Embryonic facial prominence (tissue), 1 donor: ENCODE results near the gene ATP6V1F.

Source experiments
- DNase-seq: peaks from one replicate; pipeline ENCODE4 v3.0.0-alpha.2; 2016; ENCODE audit errors: extremely low spot score

ATP6V1F gene

DNA sequence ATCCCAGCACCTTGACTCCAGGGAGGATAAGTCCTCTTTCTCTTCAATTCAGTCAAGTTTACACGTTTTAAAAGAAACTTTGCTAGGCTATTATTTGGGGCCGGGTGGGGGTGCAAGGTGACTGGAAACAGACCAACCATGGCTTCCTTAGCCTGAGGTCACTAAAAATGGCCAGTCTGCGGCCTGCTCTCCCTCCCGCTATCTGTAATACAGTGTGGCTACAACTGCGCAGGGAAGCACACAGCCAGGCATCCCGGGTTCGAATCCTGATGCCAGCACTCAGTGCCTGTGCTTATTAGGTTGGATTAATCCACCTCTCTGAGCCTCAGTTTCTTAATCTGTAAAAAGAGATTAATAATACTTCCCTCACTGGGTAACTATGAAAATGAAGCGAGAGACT, 19.5 kb downstream of the ATP6V1F start:
- DNase-seq: no peak

- DNase-seq: no peak
Observed at GRCh38 chr7:128883622-128884448, 21.2 kb downstream of the ATP6V1F start.

DNA sequence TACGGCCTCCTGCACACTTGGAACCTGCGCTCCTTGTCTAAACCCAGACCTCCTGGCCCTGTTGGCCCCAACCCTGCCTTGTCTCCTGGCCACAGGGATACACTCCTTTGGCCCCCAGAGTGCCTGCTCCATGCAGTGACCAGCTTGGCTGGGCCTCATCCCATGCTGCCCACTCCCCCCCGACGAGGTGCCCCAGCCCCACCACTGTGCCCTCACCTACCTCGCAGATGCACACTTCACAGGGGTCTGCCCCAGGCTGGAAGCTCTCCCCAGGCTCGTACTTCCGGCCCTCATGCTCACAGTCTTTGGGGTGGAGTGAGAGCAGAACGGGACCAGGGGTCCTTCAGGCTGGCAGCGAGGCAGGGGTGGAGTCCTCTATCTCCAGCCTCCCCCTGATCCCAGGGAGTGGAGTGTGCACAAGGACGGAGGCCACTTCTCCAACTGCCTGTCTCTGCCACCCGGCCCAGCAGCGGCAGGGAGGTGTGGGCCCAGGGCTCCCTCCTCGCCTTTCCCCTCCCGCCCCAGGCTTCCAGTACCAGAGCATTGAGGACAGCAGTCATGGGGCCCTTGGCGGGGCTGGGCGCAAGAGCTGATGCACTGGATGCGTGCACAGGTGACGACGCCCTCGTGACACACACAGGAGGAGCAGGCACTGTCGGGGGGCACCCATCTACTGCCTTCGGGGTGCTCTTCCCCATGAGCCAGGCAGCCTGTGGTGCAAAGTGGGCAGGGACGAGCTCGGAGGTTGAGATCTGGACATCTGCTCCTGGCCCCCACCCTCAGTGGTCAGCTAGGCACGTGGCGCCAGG, 22.1 kb downstream of the ATP6V1F start:
- no peak for DNase-seq

- no peak for DNase-seq
Observed at GRCh38 chr7:128885370-128886187, 22.9 kb downstream of the ATP6V1F start.

GRCh38 chr7:128886391-128887168, 23.9 kb downstream of the ATP6V1F start:
- DNase-seq: no peak

- DNase-seq: no peak
Observed at GRCh38 chr7:128887169-128888038, 24.7 kb downstream of the ATP6V1F start.

DNA sequence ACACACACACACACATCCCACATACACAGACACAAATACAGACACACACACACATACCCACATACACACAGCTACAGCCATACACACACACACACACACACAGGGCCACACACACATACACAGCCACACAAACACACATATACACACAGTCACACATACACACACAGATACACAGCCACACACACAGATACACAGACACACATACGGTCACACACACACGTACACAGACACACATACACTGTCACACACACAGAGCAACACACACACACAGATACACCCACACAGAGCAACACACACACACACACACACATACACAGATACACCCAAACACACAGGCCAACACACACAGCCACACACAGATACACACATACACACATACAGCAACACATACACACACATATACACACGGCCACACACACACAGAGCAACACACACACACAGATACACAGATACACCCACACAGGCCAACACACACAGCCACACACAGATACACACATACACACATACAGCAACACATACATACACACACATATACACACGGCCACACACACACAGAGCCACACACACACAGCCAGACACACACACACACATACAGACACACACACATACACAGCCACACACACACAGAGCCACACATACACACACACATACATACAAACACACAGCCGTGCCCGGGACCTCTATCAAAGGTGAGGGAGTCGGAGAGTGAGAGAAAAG, 25.5 kb downstream of the ATP6V1F start:
- DNase-seq: no peak

GRCh38 chr7:128888756-128889095, 26.1 kb downstream of the ATP6V1F start:
- no peak for DNase-seq

- no peak for DNase-seq
Observed at GRCh38 chr7:128889121-128889520, 26.5 kb downstream of the ATP6V1F start.

GRCh38 chr7:128890306-128891109, 27.9 kb downstream of the ATP6V1F start:
- DNase-seq: no peak

DNA sequence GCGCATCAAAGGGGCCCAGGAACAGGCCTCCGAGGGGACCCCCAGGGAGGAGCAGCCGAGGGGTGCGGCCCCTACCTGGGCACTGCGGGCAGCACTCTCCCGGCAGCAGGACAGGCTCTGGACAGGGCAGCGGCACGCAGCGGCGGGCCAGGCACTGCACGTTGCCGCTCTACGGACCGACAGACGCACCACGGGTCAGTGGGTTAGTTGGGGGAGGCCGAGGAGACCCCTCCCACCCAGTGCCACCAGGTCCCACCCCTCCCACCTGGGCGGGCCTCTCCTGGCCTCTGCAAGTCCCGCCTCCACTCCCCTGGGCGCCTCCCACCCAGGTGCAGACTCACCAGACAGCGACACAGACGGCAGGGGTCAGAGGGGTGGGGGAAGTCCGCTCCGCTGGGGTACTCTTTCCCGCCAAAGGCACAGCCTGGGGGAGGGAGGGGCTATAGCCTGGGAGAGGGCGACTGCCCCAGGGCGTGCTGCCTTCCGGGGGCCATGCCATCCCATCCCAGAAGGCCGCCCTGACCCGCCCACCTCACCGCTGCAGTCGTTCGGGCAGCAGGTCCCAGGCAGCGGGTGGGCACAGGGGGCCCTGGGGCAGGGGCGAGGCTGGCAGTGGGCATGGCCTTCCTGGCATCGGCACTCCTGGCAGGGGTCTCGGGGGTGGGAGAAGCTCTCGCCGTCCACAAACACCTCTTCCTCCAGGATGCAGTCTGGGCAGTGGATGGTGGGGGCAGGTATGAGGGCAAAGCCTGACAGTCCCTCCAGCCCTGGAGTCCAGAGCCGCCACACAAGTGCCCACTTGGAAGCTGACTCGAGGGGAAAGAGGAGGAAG, 28.7 kb downstream of the ATP6V1F start:
- no peak for DNase-seq

DNA sequence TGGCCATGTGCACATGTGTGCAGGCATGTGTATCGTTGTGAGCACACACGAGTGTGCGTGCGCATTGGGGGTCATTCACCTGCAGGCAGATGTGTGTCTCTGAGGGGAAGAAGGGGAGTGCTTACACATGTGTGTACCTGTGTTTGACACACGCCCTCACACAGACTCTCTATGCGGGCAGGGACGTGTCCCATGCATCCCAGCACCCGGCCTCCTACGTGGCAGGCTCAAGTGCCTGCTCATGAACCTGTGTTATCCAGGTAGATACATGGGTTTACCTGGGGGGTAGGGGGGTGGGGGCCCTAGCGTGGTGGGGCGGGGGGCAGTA, 29.2 kb downstream of the ATP6V1F start:
- DNase-seq: no peak

GRCh38 chr7:128892521-128893250, 30.0 kb downstream of the ATP6V1F start:
- DNase-seq: no peak

GRCh38 chr7:128893251-128894100, 30.8 kb downstream of the ATP6V1F start:
- DNase-seq: no peak

- no peak for DNase-seq
Observed at GRCh38 chr7:128894101-128894440, 31.4 kb downstream of the ATP6V1F start.

GRCh38 chr7:128895320-128895719, 32.7 kb downstream of the ATP6V1F start:
- DNase-seq: no peak

DNA sequence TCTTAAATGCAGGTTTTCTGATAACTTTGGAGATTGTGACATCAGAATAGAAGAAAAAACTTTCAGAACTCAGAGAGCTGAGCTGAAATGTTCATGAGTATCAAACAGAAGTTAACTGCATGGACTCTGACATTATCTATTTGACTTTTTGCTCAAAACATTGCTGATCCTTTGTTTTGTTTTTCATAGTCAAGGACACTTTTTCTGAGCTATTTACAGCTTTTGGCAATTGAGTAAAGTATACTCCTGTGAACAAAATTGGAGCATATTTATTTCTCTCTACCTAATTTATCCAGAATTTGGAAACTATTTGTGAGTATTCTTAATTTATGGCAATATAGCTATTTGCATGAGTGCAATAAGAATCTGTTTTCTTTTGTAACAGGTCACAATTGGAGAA, 36.7 kb downstream of the ATP6V1F start:
- no peak for DNase-seq
